GM12875 (cell line): ENCODE measurements around the gene TECTB.

ENCODE experiments used
- H3K4me3 ChIP-seq: one replicate; pipeline ENCODE4 v1.5.1; 2011; ENCODE audit warnings: low read depth, low read length, control low read depth
- TF ChIP-seq, protein P1 (sequence below): IDR thresholded peaks from 2 replicates; pipeline ENCODE4 v1.5.1; 2011; ENCODE audit warnings: low read depth, mild to moderate bottlenecking, control low read depth, inconsistent platforms, low read length, moderate library complexity, borderline replicate concordance; ENCODE audit not compliant: insufficient read depth

The TECTB gene

DNA sequence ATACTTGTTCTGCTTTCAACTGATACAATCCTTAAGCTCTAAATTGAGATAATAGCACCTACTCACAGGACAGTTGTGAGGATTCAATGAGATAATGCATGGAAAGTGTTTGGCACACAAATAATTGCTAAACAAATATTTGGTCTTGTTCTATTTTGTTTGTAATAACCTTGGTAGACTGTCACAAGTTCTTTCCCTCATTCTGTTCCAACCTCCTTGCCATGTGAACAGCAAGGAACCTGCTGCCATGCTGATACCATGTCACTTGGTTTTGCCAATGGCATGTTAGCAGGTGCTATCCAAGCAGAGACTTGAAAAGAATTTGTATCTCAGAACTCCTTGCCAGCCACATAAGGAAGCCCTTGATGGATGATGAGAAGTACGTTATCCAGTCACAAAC lies 24.8 kb upstream of the TECTB start:
- H3K4me3 ChIP-seq: no peak overlapping the region
- TF ChIP-seq, protein P1, sequence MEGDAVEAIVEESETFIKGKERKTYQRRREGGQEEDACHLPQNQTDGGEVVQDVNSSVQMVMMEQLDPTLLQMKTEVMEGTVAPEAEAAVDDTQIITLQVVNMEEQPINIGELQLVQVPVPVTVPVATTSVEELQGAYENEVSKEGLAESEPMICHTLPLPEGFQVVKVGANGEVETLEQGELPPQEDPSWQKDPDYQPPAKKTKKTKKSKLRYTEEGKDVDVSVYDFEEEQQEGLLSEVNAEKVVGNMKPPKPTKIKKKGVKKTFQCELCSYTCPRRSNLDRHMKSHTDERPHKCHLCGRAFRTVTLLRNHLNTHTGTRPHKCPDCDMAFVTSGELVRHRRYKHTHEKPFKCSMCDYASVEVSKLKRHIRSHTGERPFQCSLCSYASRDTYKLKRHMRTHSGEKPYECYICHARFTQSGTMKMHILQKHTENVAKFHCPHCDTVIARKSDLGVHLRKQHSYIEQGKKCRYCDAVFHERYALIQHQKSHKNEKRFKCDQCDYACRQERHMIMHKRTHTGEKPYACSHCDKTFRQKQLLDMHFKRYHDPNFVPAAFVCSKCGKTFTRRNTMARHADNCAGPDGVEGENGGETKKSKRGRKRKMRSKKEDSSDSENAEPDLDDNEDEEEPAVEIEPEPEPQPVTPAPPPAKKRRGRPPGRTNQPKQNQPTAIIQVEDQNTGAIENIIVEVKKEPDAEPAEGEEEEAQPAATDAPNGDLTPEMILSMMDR: no peak

DNA sequence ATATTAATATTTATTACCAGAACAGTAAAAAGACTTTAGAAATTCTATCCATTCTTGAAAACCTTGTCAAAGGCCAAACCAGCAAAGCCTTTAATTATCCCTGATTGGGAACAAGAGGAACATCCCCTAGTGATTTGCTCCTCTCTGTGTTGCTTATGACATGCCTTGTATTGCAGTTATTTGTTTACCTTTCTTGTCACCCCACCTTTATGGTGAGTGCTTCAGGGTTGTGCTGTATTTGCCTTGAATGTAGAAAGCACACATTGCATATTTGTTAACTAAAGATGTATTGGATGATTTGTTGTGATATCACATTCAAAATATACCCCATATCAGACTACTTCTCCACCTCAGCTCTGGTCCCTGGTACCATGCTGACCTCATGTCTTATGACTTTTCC lies 23.5 kb upstream of the TECTB start:
- TF ChIP-seq, protein P1: no peak
- H3K4me3 ChIP-seq: no peak overlapping the region

DNA sequence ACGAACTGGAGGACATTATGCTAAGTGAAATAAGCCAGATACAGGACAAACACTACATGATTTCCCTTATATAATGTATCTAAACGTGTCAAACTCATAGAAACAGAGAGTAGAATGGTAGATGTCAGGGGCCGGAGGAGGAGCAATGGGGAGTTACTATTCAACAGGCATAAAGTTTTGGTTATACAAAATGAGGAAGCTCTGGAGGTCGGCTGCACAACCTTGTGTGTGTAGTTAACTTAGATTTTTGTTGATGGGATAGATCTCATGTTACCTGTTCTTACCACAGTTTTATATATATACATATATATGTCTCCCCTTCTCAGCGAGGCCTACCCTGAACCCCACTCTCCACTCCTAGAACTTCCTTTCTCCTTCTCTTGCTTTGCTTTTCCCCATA lies 22.4 kb upstream of the TECTB start:
- H3K4me3 ChIP-seq: no peak overlapping the region
- TF ChIP-seq, protein P1: no peak

DNA sequence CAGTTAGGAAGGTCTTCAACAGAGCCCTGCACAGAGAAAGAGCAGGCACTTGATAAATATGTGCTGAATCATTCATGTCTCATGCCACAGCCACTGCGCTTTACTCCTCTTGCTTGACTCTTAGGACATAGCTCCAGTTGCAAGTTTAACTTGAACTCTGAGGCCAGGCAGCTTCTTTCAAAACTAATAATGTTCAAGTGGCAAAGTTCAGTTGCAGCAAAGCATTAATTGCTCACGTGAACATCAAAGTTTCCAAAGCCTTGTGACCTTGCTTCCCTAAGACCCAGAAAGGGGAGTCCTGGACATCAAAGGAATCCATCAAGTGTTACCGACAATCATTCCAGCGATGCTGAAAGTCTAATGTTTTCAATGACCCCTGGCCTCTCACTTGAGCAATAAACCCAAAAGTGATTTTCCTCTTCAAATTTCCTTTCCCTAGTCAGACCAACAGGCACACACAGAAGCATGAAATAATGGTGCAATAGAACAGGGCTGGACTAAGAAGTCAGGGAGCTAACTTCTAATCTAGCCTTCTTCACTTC lies 21.8 kb upstream of the TECTB start:
- H3K4me3 ChIP-seq: no peak overlapping the region
- TF ChIP-seq, protein P1: no peak

DNA sequence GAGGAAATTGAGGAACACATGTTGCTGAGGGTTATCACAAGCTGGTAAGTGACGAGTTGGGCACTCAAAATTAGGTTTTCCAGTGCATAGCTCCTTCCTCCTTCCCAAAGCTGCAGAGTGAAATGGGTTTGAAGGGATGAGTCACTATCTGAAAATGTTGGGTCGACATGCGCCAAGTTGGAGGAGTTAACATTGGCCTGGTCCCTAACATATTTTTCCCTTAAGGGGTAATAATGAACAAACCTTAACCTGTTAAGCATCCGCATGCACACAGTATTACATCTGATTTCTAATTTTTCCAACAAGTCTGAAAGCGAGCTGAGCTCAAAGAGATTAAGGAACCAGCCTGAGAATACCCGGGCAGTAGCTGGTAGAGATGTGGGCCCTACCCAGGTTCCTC lies 20.7 kb upstream of the TECTB start:
- H3K4me3 ChIP-seq: no peak overlapping the region
- TF ChIP-seq, protein P1: no peak

DNA sequence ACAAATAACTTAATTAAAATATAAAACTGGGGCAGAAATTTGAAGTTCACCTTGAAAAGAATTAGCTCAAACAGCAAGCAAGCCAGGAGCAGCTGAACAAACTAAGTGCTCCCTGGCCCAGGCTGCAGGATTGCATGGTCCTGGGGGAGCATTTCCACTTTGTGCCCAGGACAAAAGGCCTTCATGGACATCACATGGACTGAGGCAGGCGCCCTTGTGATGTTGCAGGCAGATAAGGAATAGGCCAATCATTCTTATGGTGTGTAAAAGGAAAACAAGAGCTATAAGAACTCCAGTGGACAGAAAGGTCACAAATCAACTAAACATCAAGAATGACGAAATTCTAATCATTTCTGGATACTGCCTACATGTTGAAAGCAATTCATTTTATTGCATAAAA lies 17.5 kb upstream of the TECTB start:
- TF ChIP-seq, protein P1: no peak
- no peak overlapping the region for H3K4me3 ChIP-seq

DNA sequence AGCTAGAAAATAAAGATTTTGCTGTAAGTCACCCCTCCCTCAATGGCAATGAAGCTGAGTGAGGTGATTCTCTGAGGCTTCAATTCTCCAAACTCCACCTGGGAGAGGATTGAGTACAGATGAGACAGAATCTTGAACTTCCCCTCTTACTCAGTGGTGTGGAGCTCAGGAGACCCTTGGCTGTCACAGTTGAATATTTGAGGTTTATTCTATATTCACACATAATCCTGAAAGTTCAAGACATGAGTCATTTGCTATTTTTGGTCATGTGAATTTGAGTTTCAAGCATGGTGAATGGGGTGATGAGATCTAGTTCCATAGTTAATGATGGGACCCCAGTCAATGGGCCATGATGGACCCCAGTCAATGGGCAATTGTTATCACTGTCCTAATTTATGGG lies 13.9 kb upstream of the TECTB start:
- TF ChIP-seq, protein P1: no peak
- H3K4me3 ChIP-seq: no peak overlapping the region
